ENCODE results near the gene MYO1A.

DNA sequence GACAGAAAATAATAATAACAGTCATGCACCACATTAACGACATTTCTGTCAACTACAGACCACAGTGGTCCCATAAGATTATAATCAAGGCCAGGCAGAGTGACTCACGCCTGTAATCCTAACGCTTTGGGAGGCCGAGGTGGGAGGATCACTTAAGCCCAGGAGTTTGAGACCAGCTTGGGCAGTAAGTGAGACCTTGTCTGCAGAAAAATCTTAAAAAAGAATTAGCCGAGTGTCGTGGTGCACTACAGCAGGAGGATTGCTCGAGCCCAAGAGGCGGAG is 47.6 kb upstream of the MYO1A start:
- TF ChIP-seq, protein P1, sequence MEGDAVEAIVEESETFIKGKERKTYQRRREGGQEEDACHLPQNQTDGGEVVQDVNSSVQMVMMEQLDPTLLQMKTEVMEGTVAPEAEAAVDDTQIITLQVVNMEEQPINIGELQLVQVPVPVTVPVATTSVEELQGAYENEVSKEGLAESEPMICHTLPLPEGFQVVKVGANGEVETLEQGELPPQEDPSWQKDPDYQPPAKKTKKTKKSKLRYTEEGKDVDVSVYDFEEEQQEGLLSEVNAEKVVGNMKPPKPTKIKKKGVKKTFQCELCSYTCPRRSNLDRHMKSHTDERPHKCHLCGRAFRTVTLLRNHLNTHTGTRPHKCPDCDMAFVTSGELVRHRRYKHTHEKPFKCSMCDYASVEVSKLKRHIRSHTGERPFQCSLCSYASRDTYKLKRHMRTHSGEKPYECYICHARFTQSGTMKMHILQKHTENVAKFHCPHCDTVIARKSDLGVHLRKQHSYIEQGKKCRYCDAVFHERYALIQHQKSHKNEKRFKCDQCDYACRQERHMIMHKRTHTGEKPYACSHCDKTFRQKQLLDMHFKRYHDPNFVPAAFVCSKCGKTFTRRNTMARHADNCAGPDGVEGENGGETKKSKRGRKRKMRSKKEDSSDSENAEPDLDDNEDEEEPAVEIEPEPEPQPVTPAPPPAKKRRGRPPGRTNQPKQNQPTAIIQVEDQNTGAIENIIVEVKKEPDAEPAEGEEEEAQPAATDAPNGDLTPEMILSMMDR (IDR thresholded peaks at IDR 0.05): no peak
- no peak for TF ChIP-seq ZFX (IDR thresholded peaks at IDR 0.05; ENCODE audit: borderline replicate concordance)

Measured in 22Rv1 (cell line).